Left lung (tissue), 10 donors: ENCODE results near the gene UBL4A. TPM values are rescaled to one million over a fixed set of nuclear protein-coding genes. Genes with fewer than 3 reads are reported as not detected.

Experiments used
- ATAC-seq: fragments of 200-7000 bp; cut with Tn5 transposase; one replicate; pipeline ENCODE4 v1.9.1; 2020; ENCODE audit warnings: moderate library complexity
- DNase-seq, 4 donors: peaks; one replicate each; pipeline ENCODE4 v3.0.0-alpha.2; 2013 to 2020
- H3K27ac ChIP-seq, 2 donors: fragments of 200-600 bp; sonication (generic) in 1 of 2; one replicate each; pipeline versions ENCODE4 v1.5.0 to v1.8.0; 2020 to 2021
- H3K27me3 ChIP-seq, 2 donors: fragments of 200-600 bp; sonication (generic) in 1 of 2; one replicate each; pipeline versions ENCODE4 v1.5.0 to v1.8.0; 2020 to 2021
- H3K36me3 ChIP-seq, 2 donors: fragments of 200-600 bp; sonication (generic) in 1 of 2; one replicate each; pipeline versions ENCODE4 v1.5.0 to v1.8.0; 2020 to 2021
- H3K4me1 ChIP-seq, 2 donors: fragments of 200-600 bp; one replicate each; pipeline ENCODE4 v1.8.0; 2021
- H3K4me3 ChIP-seq, 2 donors: fragments of 200-600 bp; sonication (generic) in 1 of 2; one replicate each; pipeline versions ENCODE4 v1.5.0 to v1.8.0; 2020 to 2021; ENCODE audit warnings: mild to moderate bottlenecking in 1 of 2
- H3K9me3 ChIP-seq, 2 donors: fragments of 200-600 bp; sonication (generic) in 1 of 2; one replicate each; pipeline versions ENCODE4 v1.5.0 to v1.8.0; 2020 to 2021
- intact Hi-C, 2 donors: fragments of 100-400 bp; cut with DNase I; formaldehyde crosslinking; loops; one replicate each; pipeline versions ENCODE4 v1.11.2 to v1.14.2; 2022
- polyA plus RNA-seq, 6 donors: library from polyadenylated mRNA; unstranded; fragments of 120-200 nt; gene quantifications; one replicate each; pipeline ENCODE4 v1.2.1, GENCODE V29; 2013; ENCODE audit not compliant: insufficient read length in 6 of 6
- total RNA-seq, 2 donors: library from RNA; stranded (reverse); fragmentation: NEBNext Ultra II Directional; extraction: Animal tissue kit (Norgen Biotek cat#: 25700); gene quantifications; one replicate each; pipeline ENCODE4 v1.2.1, GENCODE V29; 2021
- TF ChIP-seq, protein P1 (sequence below), 2 donors: fragments of 200-600 bp; sonication (generic) in 1 of 2; IDR thresholded peaks; one replicate each; pipeline versions ENCODE4 v1.5.0 to v1.8.0; 2021; ENCODE audit warnings: antibody characterized with exemption in 2 of 2
- donor health status: DM: no; HTN: yes; CAD: no.
- donor health status: DM: no; HTN: no; CAD: no.

Gene UBL4A
- total and polyA plus RNA-seq, 8 donors = 24.7 to 37.9 (median 29.1) TPM

DNA sequence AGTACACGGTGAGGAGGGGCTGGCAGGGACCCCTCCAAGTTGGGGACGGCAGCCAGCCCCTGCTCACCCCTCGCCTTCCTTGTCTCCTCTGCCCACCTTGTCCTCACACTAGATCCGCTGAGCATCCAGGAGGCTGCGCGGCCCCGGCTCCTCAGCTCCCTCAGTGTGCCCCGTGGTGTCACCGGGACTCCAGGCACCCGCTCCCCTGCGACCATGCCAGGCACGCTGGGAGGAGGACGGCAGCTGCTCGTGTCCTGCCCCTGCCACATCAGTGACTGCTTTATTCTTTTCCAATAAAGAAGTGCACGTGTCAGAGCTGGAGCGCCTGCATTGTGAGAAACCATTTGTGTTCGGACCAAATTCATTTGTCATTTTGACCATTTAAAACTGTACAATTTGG, 36.1 kb downstream of the UBL4A start:
- H3K4me3 ChIP-seq = no peak overlapping the region
- ATAC-seq (no peak), DNase-seq (no peak)
- intact Hi-C loops = no loop called here
- H3K27me3 ChIP-seq = no peaks in the 10 kb centered on the region
- no peaks in the 10 kb centered on the region for H3K9me3 ChIP-seq
- TF ChIP-seq, protein P1, sequence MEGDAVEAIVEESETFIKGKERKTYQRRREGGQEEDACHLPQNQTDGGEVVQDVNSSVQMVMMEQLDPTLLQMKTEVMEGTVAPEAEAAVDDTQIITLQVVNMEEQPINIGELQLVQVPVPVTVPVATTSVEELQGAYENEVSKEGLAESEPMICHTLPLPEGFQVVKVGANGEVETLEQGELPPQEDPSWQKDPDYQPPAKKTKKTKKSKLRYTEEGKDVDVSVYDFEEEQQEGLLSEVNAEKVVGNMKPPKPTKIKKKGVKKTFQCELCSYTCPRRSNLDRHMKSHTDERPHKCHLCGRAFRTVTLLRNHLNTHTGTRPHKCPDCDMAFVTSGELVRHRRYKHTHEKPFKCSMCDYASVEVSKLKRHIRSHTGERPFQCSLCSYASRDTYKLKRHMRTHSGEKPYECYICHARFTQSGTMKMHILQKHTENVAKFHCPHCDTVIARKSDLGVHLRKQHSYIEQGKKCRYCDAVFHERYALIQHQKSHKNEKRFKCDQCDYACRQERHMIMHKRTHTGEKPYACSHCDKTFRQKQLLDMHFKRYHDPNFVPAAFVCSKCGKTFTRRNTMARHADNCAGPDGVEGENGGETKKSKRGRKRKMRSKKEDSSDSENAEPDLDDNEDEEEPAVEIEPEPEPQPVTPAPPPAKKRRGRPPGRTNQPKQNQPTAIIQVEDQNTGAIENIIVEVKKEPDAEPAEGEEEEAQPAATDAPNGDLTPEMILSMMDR (IDR thresholded peaks at IDR 0.05) = no peak
- H3K27ac ChIP-seq = no peak overlapping the region
- H3K4me1 ChIP-seq = peaks cover 0 to 4% of the 10 kb centered on the region in 2 donors
- H3K36me3 ChIP-seq = peaks cover 0 to 53% of the 10 kb centered on the region in 2 donors

DNA sequence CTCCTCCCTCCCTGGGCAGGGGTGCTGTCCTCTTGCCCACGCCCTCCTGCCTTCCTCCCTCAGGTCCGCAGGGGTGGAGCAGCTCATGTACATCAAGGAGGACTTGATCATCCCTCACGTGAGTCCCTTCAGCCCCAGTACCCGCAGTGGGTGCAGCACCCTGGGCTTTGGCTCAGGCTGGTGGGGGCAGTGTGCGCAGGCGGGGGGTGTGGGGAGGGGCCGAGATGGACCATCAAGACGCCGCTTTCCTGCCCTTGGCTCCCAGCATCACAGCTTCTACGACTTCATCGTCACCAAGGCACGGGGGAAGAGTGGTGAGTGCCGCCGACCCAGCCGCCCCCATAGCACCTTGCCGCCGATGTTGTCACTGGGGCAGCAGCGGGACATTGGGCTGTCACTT, 36.8 kb downstream of the UBL4A start:
- intact Hi-C loops = no loop called here
- DNase-seq = no peak
- Histone ChIP-seq H3K4me3 (no peak overlapping the region), H3K36me3 (peaks cover 0 to 53% of the 10 kb centered on the region in 2 donors), H3K27me3 (no peaks in the 10 kb centered on the region), H3K4me1 (peaks cover 0 to 11% of the 10 kb centered on the region in 2 donors), H3K9me3 (no peaks in the 10 kb centered on the region), H3K27ac (no peak overlapping the region)
- no peak for ATAC-seq
- TF ChIP-seq, protein P1 (IDR thresholded peaks at IDR 0.05) = no peak

DNA sequence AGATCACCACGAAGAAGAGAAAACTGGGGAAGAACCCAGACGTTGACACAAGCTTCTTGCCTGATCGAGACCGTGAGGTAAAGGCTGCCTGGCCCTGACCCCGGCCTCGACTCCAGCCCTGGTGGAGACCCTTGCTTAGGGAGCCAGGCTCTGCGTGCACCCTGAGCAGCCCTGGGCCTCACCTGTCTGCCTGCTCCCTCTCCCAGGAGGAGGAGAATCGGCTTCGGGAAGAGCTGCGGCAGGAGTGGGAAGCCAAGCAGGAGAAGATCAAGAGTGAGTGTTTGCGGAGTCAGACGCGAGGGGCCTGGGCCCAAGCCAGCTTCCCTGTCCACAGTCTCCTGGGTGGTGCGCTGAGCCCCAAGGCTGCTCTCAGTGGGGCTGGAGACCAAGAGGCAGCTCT, 37.9 kb downstream of the UBL4A start:
- no peak for ATAC-seq
- Histone ChIP-seq H3K4me3 (no peak overlapping the region), H3K9me3 (no peaks in the 10 kb centered on the region), H3K27me3 (no peaks in the 10 kb centered on the region), H3K4me1 (peaks cover 0 to 13% of the 10 kb centered on the region in 2 donors), H3K36me3 (peaks cover 0 to 53% of the 10 kb centered on the region in 2 donors), H3K27ac (no peak overlapping the region)
- no peak for DNase-seq
- intact Hi-C loops = no loop called here
- TF ChIP-seq, protein P1 (IDR thresholded peaks at IDR 0.05) = no peak

DNA sequence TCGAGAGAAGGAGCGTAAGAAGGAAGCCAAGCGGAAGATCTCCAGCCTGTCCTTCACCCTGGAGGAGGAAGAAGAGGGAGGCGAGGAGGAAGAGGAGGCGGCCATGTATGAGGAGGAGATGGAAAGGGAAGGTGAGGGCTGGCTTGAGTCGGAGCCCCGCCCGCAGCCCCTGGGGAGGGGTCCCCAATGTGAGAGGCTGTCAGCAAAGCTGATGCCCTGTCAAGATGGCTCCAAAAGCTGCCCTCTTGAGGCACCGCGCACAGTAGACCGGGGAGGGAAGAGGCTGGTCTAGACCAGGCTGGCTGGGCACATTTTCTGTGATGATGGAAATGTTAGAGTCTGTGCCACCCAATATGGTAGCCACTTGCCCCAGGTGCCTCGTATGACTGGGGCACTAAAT, 40.0 kb downstream of the UBL4A start:
- Histone ChIP-seq H3K4me3 (no peak overlapping the region), H3K36me3 (peaks cover 0 to 60% of the 10 kb centered on the region in 2 donors), H3K4me1 (peaks cover 0 to 13% of the 10 kb centered on the region in 2 donors), H3K9me3 (no peaks in the 10 kb centered on the region), H3K27me3 (no peaks in the 10 kb centered on the region), H3K27ac (no peak overlapping the region)
- TF ChIP-seq, protein P1 (IDR thresholded peaks at IDR 0.05) = no peak
- intact Hi-C loops = no loop called here
- ATAC-seq (no peak), DNase-seq (no peak)

DNA sequence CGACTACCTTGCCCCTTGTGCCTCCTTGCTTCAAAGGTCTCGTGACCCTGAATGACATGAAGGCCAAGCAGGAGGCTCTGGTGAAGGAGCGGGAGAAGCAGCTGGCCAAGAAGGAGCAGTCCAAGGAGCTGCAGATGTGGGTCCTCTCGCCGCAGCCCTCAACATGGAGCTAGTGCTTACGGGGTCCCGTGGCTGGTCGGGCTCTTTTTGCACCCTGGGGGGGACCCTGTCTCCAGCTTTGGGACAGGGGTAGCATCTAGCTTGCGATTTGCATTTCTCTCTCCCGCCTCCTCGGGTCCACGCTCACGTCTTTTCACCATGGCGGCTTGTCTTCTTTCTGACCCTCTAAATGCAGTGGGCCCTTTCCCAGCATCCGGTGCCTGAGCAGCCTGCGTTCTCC, 40.6 kb downstream of the UBL4A start:
- intact Hi-C loops = no loop called here
- no peaks in the 10 kb centered on the region for H3K9me3 ChIP-seq
- TF ChIP-seq, protein P1 (IDR thresholded peaks at IDR 0.05) = no peak
- no peak for ATAC-seq
- peaks cover 0 to 13% of the 10 kb centered on the region in 2 donors for H3K4me1 ChIP-seq
- no peaks in the 10 kb centered on the region for H3K27me3 ChIP-seq
- peaks cover 0 to 60% of the 10 kb centered on the region in 2 donors for H3K36me3 ChIP-seq
- no peak overlapping the region for H3K27ac ChIP-seq
- no peak overlapping the region for H3K4me3 ChIP-seq
- DNase-seq = no peak
